Central memory CD8-positive, alpha-beta T cell (primary cell): ENCODE measurements around the gene CD69.
A peak's percentile ranks its signal among the peaks of the same experiment; 100 is the strongest.

ENCODE experiments used
- ATAC-seq: fragments of 150-1000 bp; cut with Tn5 transposase; replicated peaks from 2 replicates; pipeline ENCODE4 v1.10.0; 2022; ENCODE audit warnings: mild to moderate bottlenecking, moderate FRiP score, moderate number of reproducible peaks; ENCODE audit not compliant: poor library complexity, severe bottlenecking; ENCODE audit errors: extremely low read depth
- DNase-seq, 2 donors: peaks; one replicate each; pipeline ENCODE4 v3.0.0; 2021; ENCODE audit warnings: low spot score in 2 of 2
- H3K27ac Mint-ChIP-seq: one replicate; pipeline ENCODE4 v1.8.0; 2022; ENCODE audit warnings: low read depth, mild to moderate bottlenecking, moderate library complexity, mixed read lengths
- H3K27me3 Mint-ChIP-seq: one replicate; pipeline ENCODE4 v1.8.0; 2022; ENCODE audit warnings: mixed read lengths
- H3K36me3 Mint-ChIP-seq: one replicate; pipeline ENCODE4 v1.8.0; 2022; ENCODE audit warnings: mild to moderate bottlenecking, moderate library complexity, mixed read lengths; ENCODE audit not compliant: insufficient read depth
- H3K4me1 Mint-ChIP-seq: one replicate; pipeline ENCODE4 v1.8.0; 2022; ENCODE audit warnings: mixed read lengths
- H3K4me3 Mint-ChIP-seq: one replicate; pipeline ENCODE4 v1.8.0; 2022; ENCODE audit warnings: mild to moderate bottlenecking, moderate library complexity, mixed read lengths
- H3K9me3 Mint-ChIP-seq: one replicate; pipeline ENCODE4 v1.8.0; 2022; ENCODE audit warnings: mixed read lengths

CD69 gene

GRCh38 chr12:9763025-9763424 lies 2.3 kb upstream of the CD69 start:
- no peak overlapping the region for H3K4me3 Mint-ChIP-seq
- peaks cover 68% of the 10 kb centered on the region for H3K4me1 Mint-ChIP-seq
- no peak for DNase-seq
- no peak for ATAC-seq
- H3K27ac Mint-ChIP-seq: peak overlapping the region; percentile 96
- H3K9me3 Mint-ChIP-seq: no peaks in the 10 kb centered on the region
- H3K36me3 Mint-ChIP-seq: peaks cover 48% of the 10 kb centered on the region
- H3K27me3 Mint-ChIP-seq: no peaks in the 10 kb centered on the region

- Mint-ChIP-seq H3K4me3 (peak overlapping the region; percentile 93), H3K36me3 (peaks cover 55% of the 10 kb centered on the region), H3K27ac (peak overlapping the region; percentile 96), H3K27me3 (no peaks in the 10 kb centered on the region), H3K4me1 (peaks cover 71% of the 10 kb centered on the region), H3K9me3 (no peaks in the 10 kb centered on the region)
- no peak for ATAC-seq
- DNase-seq: no peak
Measured at GRCh38 chr12:9762369-9762768, 1.7 kb upstream of the CD69 start.

GRCh38 chr12:9761419-9761781 lies 699 bp upstream of the CD69 start:
- Mint-ChIP-seq H3K36me3 (peaks cover 63% of the 10 kb centered on the region), H3K27me3 (no peaks in the 10 kb centered on the region), H3K4me1 (peaks cover 75% of the 10 kb centered on the region), H3K9me3 (no peaks in the 10 kb centered on the region), H3K4me3 (peak overlapping the region; percentile 93), H3K27ac (peak overlapping the region; percentile 96)
- peak in 1 of 2 donors; percentile 33 for DNase-seq
- ATAC-seq: peak; percentile 37

GRCh38 chr12:9760120-9760519 lies 581 bp downstream of the CD69 start:
- H3K27me3 Mint-ChIP-seq: no peaks in the 10 kb centered on the region
- no peaks in the 10 kb centered on the region for H3K9me3 Mint-ChIP-seq

GRCh38 chr12:9759694-9760093 lies 1.0 kb downstream of the CD69 start:
- Mint-ChIP-seq H3K9me3 (no peaks in the 10 kb centered on the region), H3K27me3 (no peaks in the 10 kb centered on the region), H3K27ac (peak overlapping the region; percentile 96), H3K4me3 (peak overlapping the region; percentile 93), H3K36me3 (peaks cover 70% of the 10 kb centered on the region), H3K4me1 (peaks cover 81% of the 10 kb centered on the region)
- ATAC-seq (no peak), DNase-seq (no peak)

More at GRCh38 chr12:9760120-9760519, 581 bp downstream of the CD69 start:
- DNase-seq (no peak), ATAC-seq (no peak)
- Mint-ChIP-seq H3K36me3 (peaks cover 70% of the 10 kb centered on the region), H3K4me3 (peak overlapping the region; percentile 93), H3K27ac (peak overlapping the region; percentile 96), H3K4me1 (peaks cover 80% of the 10 kb centered on the region)

GRCh38 chr12:9758119-9758518 lies 2.6 kb downstream of the CD69 start:
- Mint-ChIP-seq H3K27me3 (no peaks in the 10 kb centered on the region), H3K9me3 (no peaks in the 10 kb centered on the region), H3K36me3 (peaks cover 82% of the 10 kb centered on the region), H3K4me3 (peak overlapping the region; percentile 93), H3K4me1 (peaks cover 84% of the 10 kb centered on the region), H3K27ac (peak overlapping the region; percentile 96)
- ATAC-seq (no peak), DNase-seq (no peak)

- Mint-ChIP-seq H3K36me3 (peaks cover 87% of the 10 kb centered on the region), H3K27me3 (no peaks in the 10 kb centered on the region), H3K4me3 (peak overlapping the region; percentile 93), H3K27ac (peak overlapping the region; percentile 96), H3K9me3 (no peaks in the 10 kb centered on the region), H3K4me1 (peaks cover 87% of the 10 kb centered on the region)
- DNase-seq (no peak), ATAC-seq (no peak)
Measured at GRCh38 chr12:9757433-9758025, 3.2 kb downstream of the CD69 start.

GRCh38 chr12:9756706-9757105 lies 4.0 kb downstream of the CD69 start:
- no peaks in the 10 kb centered on the region for H3K9me3 Mint-ChIP-seq
- DNase-seq (no peak), ATAC-seq (no peak)
- H3K4me3 Mint-ChIP-seq: peak overlapping the region; percentile 93
- H3K27ac Mint-ChIP-seq: peak overlapping the region; percentile 96
- peaks cover 90% of the 10 kb centered on the region for H3K36me3 Mint-ChIP-seq
- no peaks in the 10 kb centered on the region for H3K27me3 Mint-ChIP-seq
- H3K4me1 Mint-ChIP-seq: peaks cover 81% of the 10 kb centered on the region

- Mint-ChIP-seq H3K27ac (peak overlapping the region; percentile 96), H3K9me3 (no peaks in the 10 kb centered on the region), H3K4me3 (peak overlapping the region; percentile 38), H3K36me3 (peaks cover 89% of the 10 kb centered on the region), H3K27me3 (no peaks in the 10 kb centered on the region), H3K4me1 (peaks cover 79% of the 10 kb centered on the region)
- no peak for DNase-seq
- no peak for ATAC-seq
Measured at GRCh38 chr12:9756170-9756569, 4.5 kb downstream of the CD69 start.

- ATAC-seq: no peak
- Mint-ChIP-seq H3K4me1 (peaks cover 76% of the 10 kb centered on the region), H3K36me3 (peaks cover 85% of the 10 kb centered on the region), H3K27me3 (no peaks in the 10 kb centered on the region), H3K9me3 (no peaks in the 10 kb centered on the region), H3K4me3 (peak overlapping the region; percentile 53), H3K27ac (peak overlapping the region; percentile 84)
- no peak for DNase-seq
Measured at GRCh38 chr12:9755567-9755966, 5.1 kb downstream of the CD69 start.

GRCh38 chr12:9755035-9755434 lies 5.7 kb downstream of the CD69 start:
- Mint-ChIP-seq H3K4me1 (peaks cover 74% of the 10 kb centered on the region), H3K36me3 (peaks cover 80% of the 10 kb centered on the region), H3K27me3 (no peaks in the 10 kb centered on the region), H3K27ac (peak overlapping the region; percentile 84), H3K9me3 (no peaks in the 10 kb centered on the region), H3K4me3 (peak overlapping the region; percentile 53)
- ATAC-seq (no peak), DNase-seq (no peak)

- Mint-ChIP-seq H3K36me3 (peaks cover 73% of the 10 kb centered on the region), H3K27ac (peak overlapping the region; percentile 84), H3K9me3 (no peaks in the 10 kb centered on the region), H3K4me3 (no peak overlapping the region), H3K27me3 (no peaks in the 10 kb centered on the region), H3K4me1 (peaks cover 68% of the 10 kb centered on the region)
- DNase-seq (no peak), ATAC-seq (no peak)
Measured at GRCh38 chr12:9754099-9754927, 6.4 kb downstream of the CD69 start.

- Mint-ChIP-seq H3K4me3 (peak overlapping the region; percentile 28), H3K9me3 (no peaks in the 10 kb centered on the region), H3K27me3 (no peaks in the 10 kb centered on the region), H3K36me3 (peaks cover 66% of the 10 kb centered on the region), H3K27ac (peak overlapping the region; percentile 58), H3K4me1 (peaks cover 61% of the 10 kb centered on the region)
- DNase-seq: no peak
- no peak for ATAC-seq
Measured at GRCh38 chr12:9753498-9753897, 7.2 kb downstream of the CD69 start.
